Left forelimb (tissue), 1 donor: ENCODE data around the gene KRTAP2-4.
"Not testable (repeated sequence)": the region's sequence is repeated elsewhere in the genome, so short reads cannot be mapped to it uniquely, and the experiment has no call there.

Source experiments
- DNase-seq: peaks from one replicate; pipeline ENCODE4 v3.0.0-alpha.2; 2018; ENCODE audit warnings: low spot score

KRTAP2-4 gene

GRCh38 chr17:41071606-41072360 lies 6.1 kb upstream of the KRTAP2-4 start:
- DNase-seq, result no peak

- no peak for DNase-seq
Measured at GRCh38 chr17:41069031-41069430, 3.4 kb upstream of the KRTAP2-4 start.

GRCh38 chr17:41067281-41067680 lies 1.6 kb upstream of the KRTAP2-4 start:
- no peak for DNase-seq

- DNase-seq, result not testable (repeated sequence)
Measured at GRCh38 chr17:41065016-41065689, 526 bp downstream of the KRTAP2-4 start.

GRCh38 chr17:41064301-41064700 lies 1.4 kb downstream of the KRTAP2-4 start:
- DNase-seq, result no peak

GRCh38 chr17:41063449-41063848 lies 2.2 kb downstream of the KRTAP2-4 start:
- no peak for DNase-seq

GRCh38 chr17:41061964-41062363 lies 3.7 kb downstream of the KRTAP2-4 start:
- DNase-seq, result no peak

- DNase-seq, result no peak
Measured at GRCh38 chr17:41060052-41060604, 5.6 kb downstream of the KRTAP2-4 start, which contains the start of gene KRTAP2-3. Gene KRTAP2-3 (minus strand): TSS chr17:41060114. CDS start chr17:41060050, 64 bp downstream.

GRCh38 chr17:41059276-41060051 lies 6.2 kb downstream of the KRTAP2-4 start:
- not testable (repeated sequence) for DNase-seq

GRCh38 chr17:41058741-41059140 lies 6.9 kb downstream of the KRTAP2-4 start:
- DNase-seq, result no peak

GRCh38 chr17:41057547-41057946 lies 8.1 kb downstream of the KRTAP2-4 start:
- DNase-seq, result no peak

- not testable (repeated sequence) for DNase-seq
Measured at GRCh38 chr17:41055130-41055529, 10.5 kb downstream of the KRTAP2-4 start, which contains the start of gene KRTAP2-2. Gene KRTAP2-2 (minus strand): TSS chr17:41055230. CDS start chr17:41055211, 19 bp downstream.

GRCh38 chr17:41054556-41054955 lies 11.1 kb downstream of the KRTAP2-4 start:
- DNase-seq, result not testable (repeated sequence)

- no peak for DNase-seq
Measured at GRCh38 chr17:41054025-41054424, 11.7 kb downstream of the KRTAP2-4 start.

GRCh38 chr17:41052566-41052965 lies 13.1 kb downstream of the KRTAP2-4 start:
- no peak for DNase-seq

- no peak for DNase-seq
Measured at GRCh38 chr17:41049110-41049509, 16.6 kb downstream of the KRTAP2-4 start.

- DNase-seq, result no peak
Measured at GRCh38 chr17:41048441-41048840, 17.2 kb downstream of the KRTAP2-4 start.

GRCh38 chr17:41046735-41047465 lies 18.8 kb downstream of the KRTAP2-4 start, which contains the start of gene KRTAP2-1:
Gene KRTAP2-1 (minus strand): TSS chr17:41047316. CDS start chr17:41047267, 49 bp downstream.
- DNase-seq, result not testable (repeated sequence)

GRCh38 chr17:41042953-41043352 lies 22.7 kb downstream of the KRTAP2-4 start:
- DNase-seq, result no peak

- peak; percentile 65 for DNase-seq
Measured at GRCh38 chr17:41040783-41041571, 24.7 kb downstream of the KRTAP2-4 start, which contains the start of gene KRTAP1-1. Gene KRTAP1-1 (minus strand): TSS chr17:41041450. CDS start chr17:41041397, 53 bp downstream.
